Measurements from ENCODE around the gene PPP2R3B. TPM values are rescaled to one million over a fixed set of nuclear protein-coding genes. Genes with fewer than 3 reads are reported as not detected.
"Not testable (repeated sequence)": the region's sequence is repeated elsewhere in the genome, so short reads cannot be mapped to it uniquely, and the experiment has no call there.

The PPP2R3B gene
- total RNA-seq, 1 donor from 2014 or later: 27.1 TPM

GRCh38 chrX:340121-340520 lies 46.6 kb downstream of the PPP2R3B start:
- intact Hi-C loops (cut with micrococcal nuclease): no loop called here

DNA sequence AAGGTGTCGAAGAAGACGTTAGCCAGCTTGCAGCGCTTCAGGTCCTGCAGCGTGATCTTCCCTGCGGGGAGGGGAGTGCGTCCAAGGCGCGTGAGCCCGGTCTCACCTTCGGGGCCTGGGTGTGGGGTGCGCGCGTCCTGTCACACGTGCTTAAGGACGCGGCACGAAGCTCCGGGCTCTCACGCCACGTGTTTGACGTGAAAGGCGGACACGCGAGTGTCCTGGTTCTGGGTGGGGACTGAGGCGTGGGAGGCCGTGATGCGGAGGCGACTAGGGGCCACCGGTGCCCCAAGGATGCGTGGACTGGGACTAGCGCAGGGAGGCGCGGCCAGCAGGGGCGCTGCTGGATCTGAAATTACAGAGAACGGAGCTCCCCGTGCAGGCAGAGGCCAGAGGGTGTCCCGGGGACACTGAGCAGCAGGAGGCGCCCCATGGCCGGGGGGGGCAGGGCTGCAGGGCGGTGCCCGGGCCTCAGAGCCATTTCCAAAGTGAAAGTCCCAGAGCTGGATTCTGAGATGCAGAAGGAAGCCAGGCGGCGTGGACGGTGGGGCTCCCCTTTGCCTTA lies 47.8 kb downstream of the PPP2R3B start:
- intact Hi-C loops (cut with micrococcal nuclease): no loop called here

GRCh38 chrX:338281-338835 lies 48.3 kb downstream of the PPP2R3B start:
- intact Hi-C loops (cut with micrococcal nuclease): no loop called here

GRCh38 chrX:337331-337831 lies 49.3 kb downstream of the PPP2R3B start:
- intact Hi-C loops (cut with micrococcal nuclease): no loop called here

DNA sequence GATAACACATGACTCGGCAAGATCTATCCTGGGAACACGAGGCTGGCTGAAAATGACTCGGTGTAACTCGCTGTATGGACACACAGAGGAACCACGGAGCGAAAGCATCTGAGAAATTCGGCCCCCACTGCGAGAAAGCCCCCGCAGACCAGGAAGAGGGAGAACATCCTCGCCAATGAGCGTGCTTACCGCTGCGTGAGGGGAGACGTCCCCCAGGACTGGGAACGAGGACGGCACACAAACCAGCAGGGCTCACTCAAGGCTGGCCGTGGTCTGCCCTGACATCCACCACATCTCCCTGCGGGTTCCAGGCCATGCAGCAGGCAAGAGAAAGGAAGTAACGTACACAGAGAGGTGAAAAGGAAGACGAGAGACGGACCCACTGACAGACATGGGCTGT lies 50.5 kb downstream of the PPP2R3B start:
- intact Hi-C loops (cut with micrococcal nuclease): no loop called here

- intact Hi-C loops (cut with micrococcal nuclease): no loop called here
Observed at GRCh38 chrX:335758-336155, 51.0 kb downstream of the PPP2R3B start.

DNA sequence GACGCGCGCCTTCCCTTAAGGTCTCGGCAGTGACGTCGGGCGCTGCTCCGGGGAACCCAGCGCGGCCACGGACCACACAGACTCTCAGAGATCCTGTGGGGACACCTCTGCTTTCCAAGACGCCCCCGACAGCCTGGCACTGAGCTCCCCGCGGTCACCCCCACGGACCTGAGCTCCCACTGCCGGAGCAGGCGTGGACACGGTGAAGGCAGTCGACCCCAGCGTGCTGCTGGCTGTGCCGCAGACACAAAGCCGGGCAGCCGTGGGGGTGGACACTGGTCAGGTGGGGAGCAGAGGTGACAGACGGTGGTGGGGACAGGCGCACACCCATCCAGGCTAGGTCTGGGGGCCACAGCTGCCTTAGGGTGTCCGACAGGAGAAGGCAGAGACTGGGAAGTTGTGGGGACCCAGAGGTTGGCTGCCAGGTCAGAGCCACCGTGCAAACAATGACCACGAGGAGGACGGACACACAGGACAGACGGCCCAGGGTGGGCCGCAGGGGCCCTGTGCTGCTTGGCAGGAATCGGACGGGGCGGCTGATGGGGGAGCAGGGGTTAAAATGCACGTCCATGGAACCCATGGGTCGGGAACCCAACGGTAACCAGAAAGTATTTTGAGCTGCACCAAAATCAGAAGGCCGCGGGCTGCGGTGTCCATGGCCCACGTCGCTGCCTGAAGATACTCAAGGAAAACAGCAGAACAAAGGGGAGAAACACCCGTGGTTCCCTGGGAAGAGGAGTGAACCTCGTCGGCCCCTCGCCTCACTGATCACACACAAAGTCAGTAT lies 51.5 kb downstream of the PPP2R3B start:
- intact Hi-C loops (cut with micrococcal nuclease): no loop called here

- intact Hi-C loops (cut with micrococcal nuclease): no loop called here
Observed at GRCh38 chrX:334331-334891, 52.3 kb downstream of the PPP2R3B start.

GRCh38 chrX:333611-334311 lies 52.9 kb downstream of the PPP2R3B start:
- intact Hi-C loops (cut with micrococcal nuclease): no loop called here

DNA sequence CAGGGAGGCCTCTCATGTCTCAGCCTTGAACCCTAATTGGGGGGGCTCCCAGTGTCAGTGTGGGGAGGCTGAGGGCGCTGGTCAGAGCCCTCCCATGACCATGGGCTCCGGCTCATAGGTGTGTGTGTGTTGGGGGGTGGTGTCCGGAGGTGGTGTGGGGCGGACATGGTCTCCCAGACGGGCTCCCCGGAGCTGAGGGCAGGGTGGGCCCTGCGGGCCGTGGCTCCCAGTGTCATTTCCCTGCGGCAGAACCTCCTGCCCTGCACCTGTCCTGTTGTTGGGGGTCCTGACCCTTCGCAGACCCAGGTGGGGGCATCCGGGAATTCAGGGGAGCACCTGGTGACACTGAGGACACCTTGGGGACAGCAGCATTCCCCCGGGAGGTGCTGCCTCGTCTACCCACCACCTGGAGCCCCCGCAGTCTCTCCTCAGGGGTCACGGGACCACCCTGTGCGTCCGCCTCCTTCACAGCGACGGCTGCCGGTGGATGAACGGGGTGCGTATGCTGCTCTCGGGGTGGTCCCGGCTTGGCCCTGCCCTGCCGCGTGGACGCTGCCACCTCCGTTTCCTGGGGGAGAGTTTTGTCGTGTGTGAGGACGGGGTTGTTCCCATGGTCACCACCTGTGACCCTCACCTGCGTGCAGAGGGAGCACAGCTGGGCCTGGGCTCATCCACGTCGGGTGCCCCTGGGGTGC lies 53.6 kb downstream of the PPP2R3B start:
- intact Hi-C loops (cut with micrococcal nuclease): no loop called here

GRCh38 chrX:332496-332860 lies 54.2 kb downstream of the PPP2R3B start:
- intact Hi-C loops (cut with micrococcal nuclease): no loop called here

DNA sequence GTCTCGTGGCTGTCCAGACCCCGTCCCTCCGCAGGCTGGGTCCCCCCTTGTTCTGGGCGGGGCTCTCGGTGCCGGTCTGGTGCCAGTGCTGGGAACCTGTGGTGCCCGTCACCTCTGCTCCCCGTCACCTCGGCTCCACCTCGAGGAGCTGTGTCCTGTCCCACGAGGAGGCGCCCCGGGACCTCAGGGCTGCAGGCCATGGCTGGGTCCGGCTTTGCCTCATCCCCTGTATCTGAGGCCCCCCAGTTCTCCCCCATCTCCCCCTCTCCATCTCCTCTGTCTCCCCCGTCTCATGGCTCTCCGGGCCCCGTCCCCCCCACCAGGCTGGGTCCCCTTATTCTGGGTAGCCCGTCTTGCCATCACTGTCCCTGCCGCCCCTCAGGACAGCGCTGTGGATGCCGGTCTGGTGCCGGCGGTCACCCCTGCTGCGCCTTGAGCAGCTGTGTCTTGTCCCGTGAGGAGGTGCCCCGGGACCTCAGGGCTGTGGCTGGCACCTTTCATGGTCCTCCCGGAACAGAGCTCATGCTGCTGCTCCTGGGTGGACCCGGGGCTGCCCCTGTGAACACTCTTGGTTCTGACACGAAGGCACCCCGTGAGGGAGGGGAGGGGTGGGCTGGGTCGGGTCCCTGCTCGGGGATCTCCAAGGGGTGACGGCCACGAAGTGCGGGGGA lies 54.7 kb downstream of the PPP2R3B start:
- intact Hi-C loops (cut with micrococcal nuclease): no loop called here

GRCh38 chrX:331151-331824 lies 55.4 kb downstream of the PPP2R3B start:
- intact Hi-C loops (cut with micrococcal nuclease): no loop called here

GRCh38 chrX:330726-331150 lies 56.0 kb downstream of the PPP2R3B start:
- intact Hi-C loops (cut with micrococcal nuclease): no loop called here

GRCh38 chrX:330141-330725 lies 56.5 kb downstream of the PPP2R3B start:
- intact Hi-C loops (cut with micrococcal nuclease): not testable (repeated sequence)

GRCh38 chrX:329291-329910 lies 57.3 kb downstream of the PPP2R3B start:
- intact Hi-C loops (cut with micrococcal nuclease): no loop called here

GRCh38 chrX:327660-328126 lies 59.0 kb downstream of the PPP2R3B start:
- intact Hi-C loops (cut with micrococcal nuclease): no loop called here

DNA sequence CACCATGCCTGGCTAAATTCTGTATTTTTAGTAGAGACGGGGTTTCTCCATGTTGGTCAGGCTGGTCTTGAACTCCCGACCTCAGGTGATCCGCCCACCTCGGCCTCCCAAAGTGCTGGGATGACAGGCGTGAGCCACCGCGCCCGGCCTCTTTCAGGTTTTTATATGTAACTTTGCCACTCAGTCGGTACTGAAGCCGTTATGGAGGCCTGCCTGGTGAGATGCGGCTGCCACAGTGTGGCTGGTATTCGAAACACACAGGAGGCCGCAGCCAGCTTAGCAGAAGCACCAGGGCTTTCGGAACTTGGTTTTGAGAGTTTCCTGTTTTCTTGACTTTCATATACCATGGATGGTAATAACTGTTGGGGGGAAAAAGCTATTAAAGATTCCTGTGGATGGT lies 62.0 kb downstream of the PPP2R3B start:
- intact Hi-C loops (cut with micrococcal nuclease): loop anchor here (5.0 kb wide), 1 partner anchor 833 kb away; no protein-coding TSS in a partner anchor
